HEK293 (cell line): ENCODE data around the gene ANGPTL4.

Source experiments
- BCL11B ChIP-seq: fragments of 450-650 bp; formaldehyde crosslinking; IDR thresholded peaks from 2 replicates; pipeline ENCODE4 v1.5.1; 2016; ENCODE audit warnings: low read depth, missing biosample characterization, missing genetic modification characterization
- CTCF ChIP-seq: fragments of 450-650 bp; formaldehyde crosslinking; IDR thresholded peaks from 2 replicates; pipeline ENCODE4 v1.5.1; 2016; ENCODE audit warnings: missing biosample characterization, missing genetic modification characterization
- SP2 ChIP-seq: fragments of 450-650 bp; formaldehyde crosslinking; IDR thresholded peaks from 2 replicates; pipeline ENCODE4 v1.5.1; 2016; ENCODE audit warnings: missing biosample characterization, missing genetic modification characterization
- ZBTB17 ChIP-seq: fragments of 450-650 bp; formaldehyde crosslinking; IDR thresholded peaks from 2 replicates; pipeline ENCODE4 v1.5.1; 2016; ENCODE audit warnings: missing biosample characterization, missing genetic modification characterization
- ZBTB7A ChIP-seq: fragments of 450-650 bp; formaldehyde crosslinking; IDR thresholded peaks from 2 replicates; pipeline ENCODE4 v1.5.1; 2016; ENCODE audit warnings: low read depth, missing biosample characterization, missing genetic modification characterization
- ZFP37 ChIP-seq: fragments of 450-650 bp; formaldehyde crosslinking; IDR thresholded peaks from 2 replicates; pipeline ENCODE4 v1.5.1; 2016; ENCODE audit warnings: missing biosample characterization, missing genetic modification characterization
- ZNF114 ChIP-seq: fragments of 450-650 bp; formaldehyde crosslinking; IDR thresholded peaks from 2 replicates; pipeline ENCODE4 v1.5.0; 2017; ENCODE audit warnings: missing biosample characterization, missing genetic modification characterization
- ZNF24 ChIP-seq: fragments of 450-650 bp; formaldehyde crosslinking; IDR thresholded peaks from 2 replicates; pipeline ENCODE4 v1.5.1; 2016; ENCODE audit warnings: missing biosample characterization, missing genetic modification characterization
- ZNF350 ChIP-seq: fragments of 450-650 bp; formaldehyde crosslinking; IDR thresholded peaks from 2 replicates; pipeline ENCODE4 v1.5.0; 2017; ENCODE audit warnings: missing biosample characterization, mild to moderate bottlenecking, missing genetic modification characterization
- ZNF48 ChIP-seq: fragments of 450-650 bp; formaldehyde crosslinking; IDR thresholded peaks from 2 replicates; pipeline ENCODE4 v1.5.1; 2016; ENCODE audit warnings: missing biosample characterization, missing genetic modification characterization
- ZNF510 ChIP-seq: fragments of 450-650 bp; formaldehyde crosslinking; IDR thresholded peaks from 2 replicates; pipeline ENCODE4 v1.5.1; 2018; ENCODE audit warnings: mild to moderate bottlenecking, missing genetic modification characterization, missing biosample characterization; ENCODE audit not compliant: insufficient replicate concordance

GRCh38 chr19:8361921-8362793 is 1.8 kb upstream of the ANGPTL4 start:
- TF ChIP-seq CTCF (tag by site-specific recombination) (no peak), SP2 (tag by site-specific recombination) (peak; percentile 48), ZNF350 (tag by site-specific recombination) (no peak), ZBTB7A (tag by site-specific recombination) (no peak), ZBTB17 (tag by site-specific recombination) (peak; percentile 79), ZNF24 (tag by site-specific recombination) (no peak), ZNF114 (tag by site-specific recombination) (no peak), BCL11B (tag by site-specific recombination) (no peak), ZNF510 (tag by site-specific recombination) (no peak), ZNF48 (tag by site-specific recombination) (no peak), ZFP37 (tag by site-specific recombination) (no peak)
